HG02798 (cell line): ENCODE measurements around the gene SLC33A1.
"Not testable (repeated sequence)": the region's sequence is repeated elsewhere in the genome, so short reads cannot be mapped to it uniquely, and the experiment has no call there.

Source experiments
- ATAC-seq: cut with Tn5 transposase; IDR thresholded peaks from one replicate; pipeline ENCODE4 v1.9.1; 2021; ENCODE audit warnings: mild to moderate bottlenecking; ENCODE audit not compliant: unreplicated experiment, poor library complexity

Gene SLC33A1

DNA sequence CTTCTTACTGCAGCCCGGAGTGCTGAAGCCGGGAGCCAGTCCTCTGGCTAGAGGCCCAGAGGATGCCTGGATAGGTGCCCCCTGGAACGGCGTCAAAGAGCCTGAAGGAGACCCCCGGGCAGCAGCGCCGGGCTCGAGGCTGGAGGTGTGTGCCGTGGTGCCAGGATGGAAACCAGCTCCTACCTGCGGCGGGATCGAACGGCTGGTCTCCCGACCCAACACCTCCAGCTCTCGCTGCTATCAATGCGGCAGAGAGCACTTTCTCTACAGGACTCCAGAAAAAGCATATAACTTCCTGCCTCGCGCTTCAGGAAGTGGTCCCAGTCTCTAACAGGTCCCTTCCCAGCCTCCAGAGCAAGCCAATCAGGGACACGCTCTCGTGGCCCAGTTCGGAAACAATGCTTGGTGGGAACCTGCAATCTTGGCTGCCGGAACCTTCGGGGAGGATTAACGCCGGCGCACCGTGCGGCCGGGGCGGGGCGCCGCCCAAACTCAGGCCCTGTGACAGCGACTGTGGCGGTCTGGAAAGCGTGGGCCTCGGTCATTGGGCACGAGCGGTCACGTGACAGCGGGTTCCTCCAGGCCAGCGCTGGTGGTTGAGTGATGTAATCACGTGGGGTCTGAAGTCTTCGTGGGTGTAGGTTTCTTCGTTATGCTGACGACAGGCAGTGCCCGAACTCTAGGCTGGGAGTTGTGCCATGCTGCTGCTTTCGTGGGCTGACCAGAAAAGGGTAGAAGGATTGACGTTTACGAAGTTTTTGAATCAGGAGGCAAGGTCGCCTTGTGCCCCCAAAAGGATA, at the start of gene SLC33A1:
Gene SLC33A1 (minus strand): TSS at position 287 of the 800 bp plus-strand sequence. CDS start 430 bp downstream, outside the sequence.
- peak; percentile 94 for ATAC-seq

DNA sequence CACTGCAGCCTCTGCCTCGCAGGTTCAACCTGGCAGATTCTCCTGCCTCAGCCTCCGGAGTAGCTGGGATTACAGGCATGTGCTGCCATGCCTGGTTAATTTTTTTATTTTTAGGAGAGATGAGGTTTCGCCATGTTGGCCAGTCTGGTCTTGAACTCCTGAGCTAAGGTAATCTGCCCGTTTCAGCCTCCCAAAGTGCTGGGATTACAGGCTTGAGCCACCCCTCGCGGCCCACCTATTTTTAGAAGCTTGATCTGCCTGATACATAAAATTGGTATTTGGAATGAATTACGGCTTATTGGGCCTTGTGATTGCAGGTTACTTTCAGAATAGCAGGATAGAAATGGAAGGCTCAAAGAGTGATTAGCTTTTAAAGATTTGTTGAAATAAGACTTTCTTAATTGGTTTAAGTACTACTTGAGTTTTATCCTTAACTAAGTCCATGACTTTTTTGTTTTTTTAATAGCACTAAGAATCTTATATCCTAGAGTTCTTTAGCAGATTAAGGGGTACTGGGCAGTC, 41.2 kb upstream of the SLC33A1 start:
- ATAC-seq: no peak

DNA sequence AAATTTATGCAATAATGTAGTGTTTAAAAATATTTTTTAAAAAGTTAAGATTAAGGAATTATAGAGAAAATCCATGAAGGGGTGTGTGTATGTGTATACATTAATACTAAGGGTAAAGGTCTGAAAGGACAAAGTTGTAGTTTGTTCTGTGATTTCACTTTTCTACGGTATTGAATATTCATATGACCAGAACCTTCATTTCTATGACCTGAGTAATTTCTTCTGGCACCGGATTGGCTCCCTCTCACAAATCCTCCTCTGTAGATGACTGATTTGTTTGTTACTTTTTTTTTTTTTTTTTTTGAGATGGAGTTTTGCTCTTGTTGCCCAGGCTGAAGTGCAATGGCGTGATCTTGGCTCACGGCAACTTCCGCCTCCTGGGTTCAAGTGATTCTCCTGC, 37.1 kb upstream of the SLC33A1 start:
- ATAC-seq: no peak

DNA sequence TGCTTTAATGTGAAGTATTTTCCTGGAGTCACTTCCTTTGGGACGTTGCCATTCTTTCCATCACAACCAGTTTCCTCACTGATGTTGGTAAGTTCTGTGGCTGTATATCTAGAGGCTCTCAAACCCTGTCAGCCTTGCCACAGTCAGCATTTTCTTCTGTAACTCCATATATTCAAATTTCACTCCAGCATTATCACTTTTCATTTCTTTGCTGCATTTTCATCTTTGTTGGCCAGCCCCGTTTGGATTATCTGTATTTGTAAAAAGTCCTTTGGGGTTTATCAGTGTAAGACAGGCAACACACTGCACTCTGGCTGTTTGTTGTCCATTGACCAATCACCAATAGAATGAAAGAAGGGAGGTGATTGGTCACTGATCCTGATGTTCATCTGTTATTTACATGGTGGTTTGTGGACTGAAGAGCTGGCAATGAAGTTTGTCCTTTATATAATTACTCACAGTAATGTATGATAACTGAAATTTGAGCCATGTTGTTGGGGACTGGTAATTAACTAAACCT, 36.5 kb upstream of the SLC33A1 start:
- peak; percentile 82 for ATAC-seq

DNA sequence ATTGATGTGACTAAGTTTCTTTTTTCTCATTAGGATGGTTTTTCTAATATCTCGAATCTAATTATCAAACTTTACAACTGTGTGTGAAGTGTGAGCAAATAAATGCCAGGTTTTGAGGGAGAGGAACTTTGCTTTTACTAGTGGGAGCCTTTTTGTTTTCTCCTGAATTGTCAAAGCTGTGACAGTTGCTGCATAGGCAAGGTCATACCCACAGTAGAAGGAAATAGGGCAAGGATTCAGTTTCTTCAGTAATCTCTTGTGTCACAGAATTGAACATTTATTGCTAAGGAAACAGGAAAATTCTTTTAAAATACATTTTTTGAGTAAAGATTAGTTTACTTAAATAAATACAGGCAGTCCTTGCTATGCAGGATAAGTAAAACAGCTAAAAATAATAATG, 35.7 kb upstream of the SLC33A1 start:
- ATAC-seq: no peak

DNA sequence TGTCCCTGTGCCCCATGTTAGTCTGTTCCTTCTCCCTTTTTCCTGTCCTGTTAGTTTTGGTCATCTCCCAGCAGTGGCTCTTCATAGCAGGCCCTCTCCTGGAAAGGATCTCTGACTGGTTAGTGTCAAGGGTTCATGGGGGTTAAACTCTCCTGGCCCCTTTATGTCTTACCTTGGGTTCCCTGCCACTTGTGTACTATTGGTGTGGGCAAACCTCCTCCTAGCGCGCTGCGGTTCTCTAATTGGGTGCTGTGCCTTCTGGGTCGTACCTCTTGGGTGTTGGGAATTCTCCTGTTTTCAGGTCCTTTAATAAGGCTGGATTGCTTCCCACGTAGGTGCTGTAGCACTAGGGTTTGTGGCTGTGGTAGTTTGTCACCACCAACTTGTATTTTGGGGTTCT, 35.0 kb upstream of the SLC33A1 start:
- ATAC-seq: no peak

DNA sequence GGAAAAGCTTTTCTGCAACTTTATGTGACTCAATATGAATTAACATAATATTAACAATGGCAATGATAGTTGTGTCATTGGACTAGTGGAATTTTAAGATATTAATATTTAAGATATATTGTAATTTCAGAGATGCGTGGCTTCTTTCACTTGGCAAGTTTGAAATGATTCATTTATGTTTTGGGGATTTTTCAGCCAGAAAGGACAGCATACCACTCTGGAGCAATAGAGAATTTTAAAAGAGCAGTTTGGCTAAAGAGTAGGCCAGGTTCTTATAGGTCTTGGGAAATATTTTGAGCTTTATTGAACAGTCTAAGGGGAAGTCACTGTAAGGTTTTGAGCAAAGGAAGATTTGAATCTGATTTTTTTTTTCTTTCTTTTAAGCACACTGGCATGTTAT, 32.7 kb upstream of the SLC33A1 start:
- ATAC-seq: no peak

DNA sequence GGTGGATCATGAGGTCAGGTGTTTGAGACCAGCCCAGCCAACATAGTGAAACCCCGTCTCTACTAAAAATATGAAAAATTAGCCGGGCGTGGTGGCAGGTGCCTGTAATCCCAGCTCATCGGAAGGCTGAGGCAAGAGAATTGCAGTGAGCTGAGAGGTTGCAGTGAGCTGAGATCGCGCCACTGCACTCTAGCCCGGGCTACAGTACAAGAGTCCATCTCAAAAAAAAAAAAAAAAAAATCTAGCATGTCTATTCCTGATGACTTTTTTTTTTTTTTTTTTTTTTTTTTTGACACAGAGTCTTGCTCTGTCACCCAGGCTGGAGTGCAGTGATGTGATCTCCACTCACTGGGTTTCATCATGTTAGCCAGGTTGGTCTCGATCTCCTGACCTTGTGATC, 32.1 kb upstream of the SLC33A1 start:
- ATAC-seq: not testable (repeated sequence)

DNA sequence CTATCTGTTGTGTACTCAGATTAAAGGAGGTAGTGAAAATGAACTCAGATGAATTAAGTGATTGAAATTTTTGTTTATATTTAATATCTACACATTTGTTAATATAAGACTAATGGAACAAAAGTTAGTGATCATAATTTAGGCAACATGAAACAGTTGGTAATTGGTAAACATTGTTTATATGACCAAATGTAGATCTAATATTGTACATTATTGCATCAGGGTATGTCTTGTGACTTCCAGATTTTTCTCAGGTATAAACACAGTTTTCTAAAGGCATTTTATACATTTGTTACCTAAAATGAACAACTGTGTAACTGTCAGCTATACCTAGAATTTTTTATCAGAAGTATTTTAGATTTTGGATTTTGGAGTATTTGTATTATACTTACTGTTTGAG, 31.1 kb upstream of the SLC33A1 start:
- no peak for ATAC-seq

DNA sequence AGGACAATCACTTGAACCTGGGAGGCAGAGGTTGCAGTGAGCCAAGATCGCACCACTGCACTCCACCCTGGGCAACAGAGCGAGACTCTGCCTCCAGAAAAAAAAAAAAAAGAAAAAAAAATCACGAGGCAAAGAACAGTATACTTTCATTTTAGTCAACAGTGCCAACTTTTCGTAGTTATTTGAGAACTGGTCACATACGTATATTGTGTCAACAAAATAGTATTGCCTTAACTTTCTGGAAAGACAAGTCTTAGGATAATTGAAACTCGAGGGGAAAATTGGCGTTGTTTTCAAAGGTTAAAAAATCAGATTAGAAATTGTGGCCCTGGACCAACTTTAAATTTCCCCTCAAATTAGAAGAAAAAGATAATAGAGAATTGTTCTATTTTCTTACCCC, 30.1 kb upstream of the SLC33A1 start:
- ATAC-seq: no peak

DNA sequence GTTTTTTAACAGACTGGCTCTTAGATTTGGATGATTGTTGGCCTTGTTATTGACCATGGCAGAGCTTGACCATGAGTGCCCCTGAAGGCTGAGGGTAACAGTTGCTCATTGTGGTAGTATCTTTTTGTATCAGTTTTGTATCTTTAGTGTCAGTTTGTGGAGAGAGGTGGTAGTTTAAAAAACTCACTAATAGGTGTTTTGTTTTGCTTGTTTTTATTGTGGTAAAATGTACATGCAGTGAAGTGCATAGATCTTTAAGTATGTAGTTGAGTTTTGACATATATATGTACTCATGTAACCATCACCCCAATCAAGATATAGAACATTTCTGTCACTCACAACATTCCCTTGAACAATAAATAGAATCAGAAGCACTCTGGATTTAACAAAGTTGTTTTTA, 26.1 kb upstream of the SLC33A1 start:
- no peak for ATAC-seq

DNA sequence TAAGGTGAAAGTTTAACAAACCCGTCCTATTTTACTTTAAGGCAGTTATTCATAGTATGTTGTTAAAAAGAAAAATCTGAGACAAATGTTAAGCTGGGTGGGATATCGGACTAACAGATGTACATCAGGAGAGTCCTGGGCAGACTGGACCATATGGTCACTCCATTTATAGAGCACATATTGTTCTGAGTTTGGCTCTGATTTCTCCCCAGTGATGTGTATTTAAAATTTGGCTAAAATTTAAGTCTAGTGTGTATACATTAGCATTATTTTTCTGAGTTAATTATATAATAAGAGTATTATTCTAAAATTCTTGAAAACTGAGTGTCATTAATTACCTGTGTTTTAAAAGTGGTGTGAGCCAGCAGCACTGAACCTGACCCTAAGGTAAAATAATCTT, 22.3 kb upstream of the SLC33A1 start:
- ATAC-seq: no peak

DNA sequence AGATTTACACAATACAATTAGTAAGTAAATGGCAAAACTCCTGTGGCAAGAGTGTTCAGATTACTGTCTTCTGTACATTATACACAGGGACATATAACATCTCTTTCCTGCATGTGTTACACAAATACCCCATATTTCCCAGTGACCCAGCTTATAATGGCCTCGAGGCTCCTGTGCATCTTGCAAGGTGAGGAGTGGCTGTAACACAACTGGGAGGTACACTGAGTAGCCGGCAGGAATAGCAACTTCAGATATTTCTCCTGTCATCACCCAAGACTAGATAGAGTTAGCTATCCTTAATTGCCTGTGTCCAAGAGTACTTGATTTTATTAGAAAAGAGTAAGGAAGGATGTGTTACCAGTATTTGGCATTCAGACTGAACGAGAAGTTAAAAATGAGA, 21.8 kb upstream of the SLC33A1 start:
- ATAC-seq: no peak

DNA sequence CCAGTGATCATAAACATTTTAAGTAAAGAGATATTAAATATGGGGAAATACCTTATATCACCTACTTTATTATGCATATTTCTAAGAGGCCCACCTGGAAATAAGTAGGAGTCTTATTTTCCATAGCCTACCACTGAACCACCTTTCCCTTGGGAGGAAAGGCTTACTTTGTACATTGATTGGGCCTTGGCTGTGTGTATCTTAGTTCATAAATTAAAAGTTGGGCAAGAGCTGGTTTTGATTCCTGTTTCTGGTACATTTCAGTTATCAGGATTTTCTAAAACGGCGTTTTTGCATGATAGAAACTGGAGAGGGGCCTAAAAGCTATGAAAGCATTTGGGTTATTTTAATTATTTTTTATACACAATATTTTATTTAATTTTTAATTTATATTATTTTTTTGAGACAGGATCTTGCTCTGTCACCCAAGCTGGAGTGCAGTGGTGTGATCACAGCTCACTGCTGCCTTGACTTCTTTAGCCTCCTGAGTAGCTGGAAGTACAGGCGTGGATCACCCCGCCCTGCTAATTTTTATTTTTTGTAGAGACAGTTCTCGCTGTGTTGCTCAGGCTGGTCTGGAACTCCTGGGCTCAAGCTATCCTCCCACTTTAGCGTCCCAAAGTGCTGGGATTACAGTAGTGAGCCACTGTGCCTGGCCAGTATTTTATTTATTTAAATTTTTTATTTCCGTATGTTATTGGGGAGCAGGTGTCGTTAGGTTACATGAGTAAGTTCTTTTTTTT, 18.8 kb upstream of the SLC33A1 start:
- ATAC-seq: no peak

DNA sequence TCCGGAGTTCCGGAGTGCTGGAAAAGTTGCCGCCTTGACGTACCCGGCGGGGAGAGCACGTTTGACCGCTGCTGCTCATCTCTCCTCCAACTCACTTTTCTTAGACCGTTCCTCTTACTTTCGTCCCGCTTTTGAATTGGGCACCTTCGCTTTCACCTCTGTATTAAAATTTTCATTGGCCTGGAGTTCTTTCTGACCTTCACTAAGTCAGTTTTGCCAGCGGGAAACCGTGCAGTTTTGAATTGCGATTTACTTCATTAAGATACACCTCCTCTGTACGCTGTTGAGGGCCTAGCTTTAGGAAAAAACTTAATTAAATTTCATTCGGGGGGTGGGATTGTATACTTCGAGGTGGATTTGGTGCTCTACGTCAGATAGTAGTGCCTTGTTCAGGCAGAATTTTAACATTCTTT, 17.5 kb upstream of the SLC33A1 start:
- peak; percentile 3 for ATAC-seq

DNA sequence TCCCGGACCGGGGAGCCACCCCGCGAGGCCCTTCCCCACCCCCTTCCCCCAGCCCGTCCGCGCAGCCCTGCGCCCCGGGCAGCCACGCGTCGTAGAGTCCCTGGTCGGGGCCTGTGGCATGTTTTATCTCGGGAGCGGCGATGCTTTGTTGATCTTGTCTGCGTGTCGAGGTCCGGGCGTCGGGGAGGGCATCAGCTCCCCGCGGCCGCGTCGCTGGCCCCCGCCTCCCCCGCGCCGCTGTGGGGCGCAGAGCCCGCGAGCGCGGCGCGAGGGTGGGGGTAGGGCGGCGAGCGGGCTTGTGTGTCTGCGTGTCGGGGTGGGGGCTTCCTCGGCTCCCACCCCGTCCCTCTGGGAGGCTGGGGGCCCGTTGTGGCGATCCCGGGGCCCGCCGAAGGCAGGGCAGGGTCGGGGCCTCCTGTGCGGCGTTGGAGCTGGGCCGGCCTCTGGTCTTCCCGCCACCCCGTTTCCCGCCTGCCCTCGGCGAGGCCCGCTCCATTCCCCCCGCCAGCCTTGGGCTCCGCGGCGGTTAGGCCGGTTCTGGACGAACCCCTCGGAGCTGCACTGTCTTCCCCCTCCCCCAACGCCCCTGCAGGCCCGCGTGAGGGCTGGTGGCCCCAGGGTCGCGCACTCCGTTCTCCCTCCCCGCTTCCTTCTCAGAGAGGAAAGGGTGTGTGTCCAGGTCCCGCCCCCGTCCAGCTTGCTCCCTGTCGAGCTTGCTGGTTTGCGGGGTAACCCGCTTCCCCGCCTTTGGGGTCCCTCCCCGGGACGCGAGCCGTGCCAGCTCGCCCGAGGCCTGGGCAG, 16.9 kb upstream of the SLC33A1 start:
- peak; percentile 23 for ATAC-seq

DNA sequence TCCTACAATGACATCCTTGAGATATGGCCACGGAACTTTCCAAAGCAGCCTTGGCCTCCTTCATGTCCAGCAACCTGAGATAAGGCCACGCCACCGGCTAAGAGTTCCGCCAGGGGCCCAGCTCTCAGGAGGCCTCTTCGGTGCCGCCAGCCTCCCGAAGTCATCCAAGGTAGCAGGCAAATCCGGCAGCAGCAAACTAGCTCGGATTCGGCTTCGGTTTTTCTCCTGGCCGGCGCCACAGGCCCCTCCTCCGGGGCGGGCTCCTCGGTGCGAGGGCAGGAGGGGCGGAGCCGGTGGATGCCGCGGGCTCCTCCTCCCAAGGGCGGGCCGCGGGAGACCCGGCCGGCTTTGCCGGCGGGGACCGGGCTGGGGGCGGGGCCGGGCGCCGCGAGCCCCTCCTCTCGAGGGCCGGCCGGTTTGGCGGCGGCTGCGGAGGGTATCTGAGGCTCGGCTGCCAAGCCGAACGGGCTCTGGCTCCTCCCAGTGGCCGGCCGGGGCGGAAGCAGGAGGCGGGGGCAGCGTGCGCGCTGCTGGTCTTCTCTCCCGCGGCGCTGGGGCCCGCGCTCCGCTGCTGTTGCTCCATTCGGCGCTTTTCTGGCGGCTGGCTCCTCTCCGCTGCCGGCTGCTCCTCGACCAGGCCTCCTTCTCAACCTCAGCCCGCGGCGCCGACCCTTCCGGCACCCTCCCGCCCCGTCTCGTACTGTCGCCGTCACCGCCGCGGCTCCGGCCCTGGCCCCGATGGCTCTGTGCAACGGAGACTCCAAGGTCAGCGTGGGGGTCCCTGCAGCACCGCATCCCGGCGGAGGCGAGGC, 16.1 kb upstream of the SLC33A1 start, which contains the start of gene GMPS:
Gene GMPS (plus strand): TSS at position 518 of the 812 bp plus-strand sequence. CDS start 221 bp downstream, at position 739.
- ATAC-seq: peak; percentile 93

DNA sequence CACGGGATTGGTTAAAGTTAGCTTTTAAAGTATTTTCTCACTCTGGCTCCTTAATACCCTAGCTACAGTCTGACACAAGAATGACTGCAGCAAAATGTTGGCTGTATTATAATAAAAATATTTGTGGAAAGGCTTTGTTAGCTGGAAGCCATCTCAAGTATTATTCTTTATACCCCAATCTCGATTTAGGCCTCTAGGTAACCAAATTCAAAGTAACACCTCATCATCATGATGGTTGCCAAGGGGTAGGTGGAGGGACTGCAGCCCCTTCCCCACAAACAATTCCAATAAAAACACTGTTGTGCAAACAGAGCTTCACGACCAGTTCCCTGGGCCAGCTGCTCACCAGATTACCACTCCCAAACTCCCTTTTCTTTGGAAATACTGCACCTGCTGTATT, 15.5 kb upstream of the SLC33A1 start:
- ATAC-seq: no peak

DNA sequence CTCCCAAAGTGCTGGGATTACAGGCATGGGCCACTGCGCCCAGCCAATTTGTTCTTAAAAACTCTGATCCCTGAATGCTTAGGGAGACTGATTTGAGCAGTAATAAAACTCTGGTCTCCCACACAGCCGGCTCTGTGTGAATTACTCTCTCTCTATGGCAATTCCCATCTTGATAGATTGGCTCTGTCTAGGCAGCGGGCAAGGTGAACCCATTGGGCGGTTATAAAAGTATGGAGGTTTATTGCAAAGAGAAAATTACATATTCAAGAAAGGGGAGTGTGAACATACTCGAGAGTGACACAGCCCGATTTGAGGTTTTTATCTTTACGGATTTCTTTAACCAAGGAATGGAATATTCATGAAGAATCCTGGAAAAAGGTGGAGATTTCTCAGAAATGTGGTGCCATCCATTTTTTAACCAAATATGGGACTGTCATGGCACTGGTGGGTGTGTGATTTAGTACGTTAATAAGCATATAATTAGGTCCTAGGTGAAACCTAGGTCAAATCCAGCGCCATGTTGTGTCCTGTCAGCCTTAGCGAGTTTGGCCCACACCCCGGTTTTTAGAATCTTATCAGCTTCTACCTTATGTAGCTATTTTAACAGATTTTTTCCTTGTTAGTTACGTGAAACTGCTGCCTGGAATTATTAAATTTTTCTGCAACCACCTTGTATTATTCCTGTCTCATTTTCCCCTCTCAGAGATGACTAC, 9.0 kb upstream of the SLC33A1 start:
- no peak for ATAC-seq
